ENCODE results near the gene EPHB1. TPM values are rescaled to one million over a fixed set of nuclear protein-coding genes. Genes with fewer than 3 reads are reported as not detected.

EPHB1 gene
- total RNA-seq, 1 experiment from 2014 or later = not detected

- DNase-seq (ENCODE audit: low spot score) = no peak
- in situ Hi-C loops (cut with HindIII; ENCODE audit: low sequenced_read_pairs) = no loop called here
These were observed 128.2 kb downstream of the EPHB1 start for GRCh38 chr3:134923286-134923685.

- no peak for DNase-seq (ENCODE audit: low spot score)
- in situ Hi-C loops (cut with HindIII; ENCODE audit: low sequenced_read_pairs) = no loop called here
These were observed 132.5 kb downstream of the EPHB1 start for GRCh38 chr3:134927599-134927998.

- in situ Hi-C loops (cut with HindIII; ENCODE audit: low sequenced_read_pairs) = no loop called here
- DNase-seq (ENCODE audit: low spot score) = no peak
These were observed 133.3 kb downstream of the EPHB1 start for GRCh38 chr3:134928392-134928791.

- in situ Hi-C loops (cut with HindIII; ENCODE audit: low sequenced_read_pairs) = no loop called here
- no peak for DNase-seq (ENCODE audit: low spot score)
These were observed 133.8 kb downstream of the EPHB1 start for GRCh38 chr3:134928819-134929218.

- DNase-seq (ENCODE audit: low spot score) = no peak
- in situ Hi-C loops (cut with HindIII; ENCODE audit: low sequenced_read_pairs) = no loop called here
These were observed 134.9 kb downstream of the EPHB1 start for GRCh38 chr3:134929976-134930375.

- peak; percentile 47 for DNase-seq (ENCODE audit: low spot score)
- in situ Hi-C loops (cut with HindIII; ENCODE audit: low sequenced_read_pairs) = no loop called here
These were observed 136.2 kb downstream of the EPHB1 start for GRCh38 chr3:134931045-134931785.

- peak; percentile 46 for DNase-seq (ENCODE audit: low spot score)
- in situ Hi-C loops (cut with HindIII; ENCODE audit: low sequenced_read_pairs) = no loop called here
These were observed 137.0 kb downstream of the EPHB1 start for GRCh38 chr3:134932035-134932434.

GRCh38 chr3:134933997-134934396 lies 138.9 kb downstream of the EPHB1 start:
- in situ Hi-C loops (cut with HindIII; ENCODE audit: low sequenced_read_pairs) = no loop called here
- DNase-seq (ENCODE audit: low spot score) = no peak

GRCh38 chr3:134934933-134935332 lies 139.9 kb downstream of the EPHB1 start:
- in situ Hi-C loops (cut with HindIII; ENCODE audit: low sequenced_read_pairs) = no loop called here

GRCh38 chr3:134937256-134938028 lies 142.4 kb downstream of the EPHB1 start:
- DNase-seq (ENCODE audit: low spot score) = no peak
- in situ Hi-C loops (cut with HindIII; ENCODE audit: low sequenced_read_pairs) = no loop called here

More at GRCh38 chr3:134934933-134935332, 139.9 kb downstream of the EPHB1 start:
- DNase-seq (ENCODE audit: low spot score) = no peak

- no peak for DNase-seq (ENCODE audit: low spot score)
- in situ Hi-C loops (cut with HindIII; ENCODE audit: low sequenced_read_pairs) = no loop called here
These were observed 143.0 kb downstream of the EPHB1 start for GRCh38 chr3:134938029-134938525.

- in situ Hi-C loops (cut with HindIII; ENCODE audit: low sequenced_read_pairs) = no loop called here
- DNase-seq (ENCODE audit: low spot score) = no peak
These were observed 144.9 kb downstream of the EPHB1 start for GRCh38 chr3:134939978-134940377.

- no peak for DNase-seq (ENCODE audit: low spot score)
- in situ Hi-C loops (cut with HindIII; ENCODE audit: low sequenced_read_pairs) = no loop called here
These were observed 146.8 kb downstream of the EPHB1 start for GRCh38 chr3:134941820-134942219.

- in situ Hi-C loops (cut with HindIII; ENCODE audit: low sequenced_read_pairs) = no loop called here
- no peak for DNase-seq (ENCODE audit: low spot score)
These were observed 149.4 kb downstream of the EPHB1 start for GRCh38 chr3:134944429-134944828.

GRCh38 chr3:134949150-134949549 lies 154.1 kb downstream of the EPHB1 start:
- DNase-seq (ENCODE audit: low spot score) = no peak
- in situ Hi-C loops (cut with HindIII; ENCODE audit: low sequenced_read_pairs) = no loop called here

- in situ Hi-C loops (cut with HindIII; ENCODE audit: low sequenced_read_pairs) = no loop called here
- DNase-seq (ENCODE audit: low spot score) = no peak
These were observed 157.3 kb downstream of the EPHB1 start for GRCh38 chr3:134952371-134952770.

- in situ Hi-C loops (cut with HindIII; ENCODE audit: low sequenced_read_pairs) = no loop called here
- DNase-seq (ENCODE audit: low spot score) = peak; percentile 49
These were observed 160.8 kb downstream of the EPHB1 start for GRCh38 chr3:134955874-134956273.

- no peak for DNase-seq (ENCODE audit: low spot score)
- in situ Hi-C loops (cut with HindIII; ENCODE audit: low sequenced_read_pairs) = no loop called here
These were observed 161.3 kb downstream of the EPHB1 start for GRCh38 chr3:134956395-134956794.

GRCh38 chr3:134956844-134957243 lies 161.8 kb downstream of the EPHB1 start:
- DNase-seq (ENCODE audit: low spot score) = no peak
- in situ Hi-C loops (cut with HindIII; ENCODE audit: low sequenced_read_pairs) = no loop called here

- DNase-seq (ENCODE audit: low spot score) = no peak
- in situ Hi-C loops (cut with HindIII; ENCODE audit: low sequenced_read_pairs) = no loop called here
These were observed 164.5 kb downstream of the EPHB1 start for GRCh38 chr3:134959516-134959915.

All from G401 (cell line).